Naive thymus-derived CD8-positive, alpha-beta T cell (primary cell): ENCODE measurements around the gene PNISR. TPM values are rescaled to one million over a fixed set of nuclear protein-coding genes. Genes with fewer than 3 reads are reported as not detected.

Source experiments
- ATAC-seq, 2 donors: fragments of 150-1000 bp; cut with Tn5 transposase in 1 of 2; sonication (Bioruptor Pico), chemical (Tn5 transposase) in 1 of 2; 1 replicate in 1 of 2; 2 replicates in 1 of 2; pipeline ENCODE4 v1.10.0; 2021; ENCODE audit warnings: mild to moderate bottlenecking in 2 of 2, moderate library complexity in 2 of 2
- POLR2A ChIA-PET: fragments of 350-600 bp; sonication (Branson Sonifier 250); formaldehyde crosslinking; loops from one replicate; lab custom pipeline; 2021; ENCODE audit warnings: antibody characterized with exemption; lab: Charles Lee
- DNase-seq, 10 donors: peaks; one replicate each; pipeline versions ENCODE4 v3.0.0 to v3.0.0-alpha.2; 2020 to 2022
- H3K27ac Mint-ChIP-seq, 10 donors: one replicate each; pipeline ENCODE4 v1.8.0; 2020 to 2022; ENCODE audit warnings: mild to moderate bottlenecking in 10 of 10, mixed read lengths in 10 of 10, moderate library complexity in 4 of 10, inconsistent platforms in 1 of 10
- H3K27me3 Mint-ChIP-seq, 5 donors: one replicate each; pipeline ENCODE4 v1.8.0; 2021 to 2022; ENCODE audit warnings: mixed read lengths in 5 of 5
- H3K36me3 Mint-ChIP-seq, 3 donors: one replicate each; pipeline ENCODE4 v1.8.0; 2020 to 2022; ENCODE audit warnings: mixed read lengths in 3 of 3, mild to moderate bottlenecking in 2 of 3, inconsistent platforms in 1 of 3
- H3K4me1 Mint-ChIP-seq, 4 donors: one replicate each; pipeline ENCODE4 v1.8.0; 2021 to 2022; ENCODE audit warnings: mixed read lengths in 4 of 4
- H3K4me3 Mint-ChIP-seq, 10 donors: one replicate each; pipeline ENCODE4 v1.8.0; 2020 to 2022; ENCODE audit warnings: mild to moderate bottlenecking in 10 of 10, mixed read lengths in 10 of 10, moderate library complexity in 6 of 10, inconsistent platforms in 1 of 10
- H3K9me3 Mint-ChIP-seq, 9 donors: one replicate each; pipeline ENCODE4 v1.8.0; 2020 to 2022; ENCODE audit warnings: mixed read lengths in 9 of 9, mild to moderate bottlenecking in 3 of 9, inconsistent platforms in 1 of 9, moderate library complexity in 1 of 9
- polyA plus RNA-seq, 3 donors: library from polyadenylated mRNA; unstranded; fragments of 300-500 nt; fragmentation: Illumina TruSeq; gene quantifications; one replicate each; pipeline ENCODE4 v1.2.3, GENCODE V29; 2021
- total RNA-seq, 8 experiments: library from RNA in 2 of 8; stranded (reverse) in 2 of 8; gene quantifications; one replicate each; pipeline ENCODE4 v1.2.3 and lab custom pipeline; 2021 to 2026

Gene PNISR
- total and polyA plus RNA-seq, 5 experiments from 2014 or later: 80.4 to 401 (median 114) TPM

GRCh38 chr6:99350573-99350972 is 74.5 kb downstream of the PNISR start:
- ATAC-seq: no peak
- POLR2A ChIA-PET: no interaction called here
- H3K9me3 Mint-ChIP-seq: no peaks in the 10 kb centered on the region
- H3K4me1 Mint-ChIP-seq: peaks cover 0 to 5% (median 2%) of the 10 kb centered on the region in 4 donors
- DNase-seq: no peak
- H3K27me3 Mint-ChIP-seq: peaks cover 35 to 72% (median 67%) of the 10 kb centered on the region in 5 donors
- peak overlapping the region in 1 of 10 donors; percentile 29 for H3K27ac Mint-ChIP-seq
- no peaks in the 10 kb centered on the region for H3K36me3 Mint-ChIP-seq
- H3K4me3 Mint-ChIP-seq: no peak overlapping the region

DNA sequence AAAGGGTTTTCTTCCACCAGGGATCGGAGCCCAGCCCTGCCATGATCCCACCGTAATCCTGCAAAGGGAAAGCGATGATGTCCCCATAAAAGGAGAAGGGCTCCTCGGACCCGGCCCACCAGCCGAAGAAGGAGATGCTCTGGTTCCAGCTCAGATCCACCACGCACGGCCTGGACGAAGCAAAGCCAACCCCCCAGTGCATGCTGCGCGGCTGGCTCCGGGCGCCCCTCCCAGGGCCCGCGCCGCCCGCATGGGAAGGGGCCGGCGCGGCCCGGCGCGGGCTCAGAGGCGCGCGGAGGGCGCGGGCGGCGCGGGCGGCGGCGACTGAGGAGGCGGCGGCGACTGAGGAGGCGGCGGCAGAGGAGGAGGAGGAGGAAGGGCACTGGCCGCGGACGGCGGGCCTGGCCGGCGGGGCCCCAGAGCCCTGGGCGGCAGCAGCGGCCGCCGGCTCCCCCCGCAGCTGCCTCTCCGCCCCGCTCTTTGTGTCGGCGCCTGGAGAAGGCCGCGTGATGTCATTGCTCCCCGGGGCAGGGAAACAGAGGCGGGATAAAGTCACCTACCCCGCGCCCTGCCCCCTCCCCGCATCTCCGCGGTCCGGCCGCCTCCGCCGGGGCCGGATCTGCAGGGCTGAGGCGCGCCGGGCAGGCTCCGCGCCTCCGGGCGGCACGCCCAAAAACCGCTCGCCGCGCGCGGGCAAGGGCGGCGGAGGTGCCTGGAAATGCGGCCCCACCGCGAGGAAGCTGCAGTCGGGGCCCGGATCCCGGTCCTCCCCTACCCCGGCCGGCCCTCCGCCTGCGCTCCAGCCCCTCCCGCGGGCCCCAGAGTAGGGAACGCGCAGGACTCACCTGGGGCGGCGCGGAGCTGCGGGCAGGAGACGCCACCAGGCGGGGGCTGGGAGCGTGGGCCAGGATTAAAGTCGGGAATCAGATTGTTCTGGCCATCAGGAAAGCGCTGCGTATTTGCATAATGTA is 75.7 kb downstream of the PNISR start, which contains the start of gene FAXC:
FAXC (minus strand) TSS at position 504 of the 971 bp plus-strand sequence; CDS start at position 202, 302 bp downstream.
- DNase-seq: no peak
- peaks cover 0 to 5% (median 2%) of the 10 kb centered on the region in 4 donors for H3K4me1 Mint-ChIP-seq
- peaks cover 31 to 66% (median 65%) of the 10 kb centered on the region in 5 donors for H3K27me3 Mint-ChIP-seq
- POLR2A ChIA-PET: no interaction called here
- ATAC-seq: no peak
- H3K36me3 Mint-ChIP-seq: no peaks in the 10 kb centered on the region
- H3K4me3 Mint-ChIP-seq: peak within 1 kb of the TSS in 8 of 10 donors; percentile 13 to 66 (median 34)
- H3K27ac Mint-ChIP-seq: peak within 1 kb of the TSS in 1 of 10 donors; percentile 29
- H3K9me3 Mint-ChIP-seq: no peaks in the 10 kb centered on the region

- POLR2A ChIA-PET: interaction anchor here (0.6 kb wide), 1 partner anchor 33 kb away, joined by 4 read pairs; no protein-coding TSS in a partner anchor
- Mint-ChIP-seq H3K4me1 (peaks cover 0 to 5% (median 4%) of the 10 kb centered on the region in 4 donors), H3K4me3 (peak overlapping the region in 7 of 10 donors; percentile 13 to 48 (median 16)), H3K27ac (no peak overlapping the region), H3K9me3 (no peaks in the 10 kb centered on the region), H3K36me3 (no peaks in the 10 kb centered on the region), H3K27me3 (peaks cover 28 to 70% (median 67%) of the 10 kb centered on the region in 5 donors)
- no peak for ATAC-seq
- DNase-seq: no peak
These were observed 76.6 kb downstream of the PNISR start for GRCh38 chr6:99348288-99349170.

Other genes starting within 250 kb of the PNISR start
- gene FAXC, start 75.6 kb downstream of the PNISR start, total RNA-seq: not detected
- not detected for gene FAXC, start 75.6 kb downstream of the PNISR start, polyA plus RNA-seq
- gene COQ3, start 31.1 kb downstream of the PNISR start, total RNA-seq: 1 to 10 TPM; 4.0 to 4.8 TPM
- gene COQ3, start 31.1 kb downstream of the PNISR start, polyA plus RNA-seq: 10 to 100 TPM in 1 of 3 donors, 1 to 10 TPM in 2; 6.3 to 12.0 (median 7.7) TPM
- 10 to 100 TPM; 12.3 to 13.4 TPM for gene USP45, start 90.1 kb upstream of the PNISR start, total RNA-seq
- 1 to 10 TPM; 2.5 to 2.7 (median 2.6) TPM for gene USP45, start 90.1 kb upstream of the PNISR start, polyA plus RNA-seq
- 10 to 100 TPM; 50.3 to 55.6 TPM for gene CCNC, start 143.4 kb upstream of the PNISR start, total RNA-seq
- gene CCNC, start 143.4 kb upstream of the PNISR start, polyA plus RNA-seq: 10 to 100 TPM; 37.8 to 44.3 (median 39.3) TPM
- not detected for gene PRDM13, start 181.5 kb upstream of the PNISR start, total RNA-seq
- gene PRDM13, start 181.5 kb upstream of the PNISR start, polyA plus RNA-seq: not detected